ENCODE measurements around the gene CCDC106.

- TF ChIP-seq, protein P1, sequence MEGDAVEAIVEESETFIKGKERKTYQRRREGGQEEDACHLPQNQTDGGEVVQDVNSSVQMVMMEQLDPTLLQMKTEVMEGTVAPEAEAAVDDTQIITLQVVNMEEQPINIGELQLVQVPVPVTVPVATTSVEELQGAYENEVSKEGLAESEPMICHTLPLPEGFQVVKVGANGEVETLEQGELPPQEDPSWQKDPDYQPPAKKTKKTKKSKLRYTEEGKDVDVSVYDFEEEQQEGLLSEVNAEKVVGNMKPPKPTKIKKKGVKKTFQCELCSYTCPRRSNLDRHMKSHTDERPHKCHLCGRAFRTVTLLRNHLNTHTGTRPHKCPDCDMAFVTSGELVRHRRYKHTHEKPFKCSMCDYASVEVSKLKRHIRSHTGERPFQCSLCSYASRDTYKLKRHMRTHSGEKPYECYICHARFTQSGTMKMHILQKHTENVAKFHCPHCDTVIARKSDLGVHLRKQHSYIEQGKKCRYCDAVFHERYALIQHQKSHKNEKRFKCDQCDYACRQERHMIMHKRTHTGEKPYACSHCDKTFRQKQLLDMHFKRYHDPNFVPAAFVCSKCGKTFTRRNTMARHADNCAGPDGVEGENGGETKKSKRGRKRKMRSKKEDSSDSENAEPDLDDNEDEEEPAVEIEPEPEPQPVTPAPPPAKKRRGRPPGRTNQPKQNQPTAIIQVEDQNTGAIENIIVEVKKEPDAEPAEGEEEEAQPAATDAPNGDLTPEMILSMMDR (IDR thresholded peaks at IDR 0.05): no peak
- TF ChIP-seq POLR2A (IDR thresholded peaks at IDR 0.05): no peak
Measured at GRCh38 chr19:55621205-55621672, 26.8 kb upstream of the CCDC106 start.

Data from Peyer's patch (tissue), 4 donors.